ENCODE measurements around the gene LEAP2. TPM values are rescaled to one million over a fixed set of nuclear protein-coding genes. Genes with fewer than 3 reads are reported as not detected.

Gene LEAP2
- polyA plus RNA-seq, 1 donor from 2014 or later: 1.6 TPM

DNA sequence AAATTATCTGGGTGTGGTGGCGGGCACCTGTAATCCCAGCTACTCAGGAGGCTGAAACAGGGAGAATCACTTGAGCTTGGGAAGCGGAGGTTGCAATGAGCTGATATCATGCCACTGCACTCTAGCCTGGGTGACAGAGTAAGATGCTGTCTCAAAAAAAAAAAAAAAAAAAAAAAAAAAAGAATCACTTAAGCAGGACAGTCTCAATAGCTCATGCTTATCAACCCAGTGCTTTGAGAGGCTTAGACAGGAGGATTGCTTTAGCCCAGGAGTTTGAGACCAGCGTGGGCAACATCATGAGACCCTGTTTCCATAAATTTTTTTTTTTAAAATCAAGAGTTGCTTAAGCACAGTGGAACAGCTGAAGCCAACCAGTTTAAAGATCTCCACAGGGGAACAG, 42.6 kb downstream of the LEAP2 start:
- Histone ChIP-seq H3K9me2 (ENCODE audit: insufficient read depth, low read length) (no peaks in the 10 kb centered on the region), H3K79me2 (replicated peaks; ENCODE audit: insufficient read depth, low read length) (peaks cover 23% of the 10 kb centered on the region), H2AFZ (ENCODE audit: low read depth, low read length) (no peak overlapping the region), H3K4me3 (ENCODE audit: low read length) (no peak overlapping the region), H3K27ac (ENCODE audit: low read length) (no peak overlapping the region), H3K27me3 (ENCODE audit: insufficient read depth, low read depth, low read length) (no peaks in the 10 kb centered on the region), H4K20me1 (ENCODE audit: insufficient read depth) (no peaks in the 10 kb centered on the region), H3K4me2 (ENCODE audit: low read length) (no peak overlapping the region), H3F3A (ENCODE audit: insufficient read depth, low read length, poor library complexity, severe bottlenecking) (no peaks in the 10 kb centered on the region), H3K36me3 (ENCODE audit: insufficient read depth, low read length) (no peaks in the 10 kb centered on the region), H3K9ac (ENCODE audit: low read length) (no peak overlapping the region), H3K9me3 (ENCODE audit: low read length) (no peaks in the 10 kb centered on the region)
- no peak for TF ChIP-seq POLR2AphosphoS5 (IDR thresholded peaks at IDR 0.05)
- no peak for TF ChIP-seq TAF1 (IDR thresholded peaks at IDR 0.05; ENCODE audit: low read depth)
- TF ChIP-seq, protein P1, sequence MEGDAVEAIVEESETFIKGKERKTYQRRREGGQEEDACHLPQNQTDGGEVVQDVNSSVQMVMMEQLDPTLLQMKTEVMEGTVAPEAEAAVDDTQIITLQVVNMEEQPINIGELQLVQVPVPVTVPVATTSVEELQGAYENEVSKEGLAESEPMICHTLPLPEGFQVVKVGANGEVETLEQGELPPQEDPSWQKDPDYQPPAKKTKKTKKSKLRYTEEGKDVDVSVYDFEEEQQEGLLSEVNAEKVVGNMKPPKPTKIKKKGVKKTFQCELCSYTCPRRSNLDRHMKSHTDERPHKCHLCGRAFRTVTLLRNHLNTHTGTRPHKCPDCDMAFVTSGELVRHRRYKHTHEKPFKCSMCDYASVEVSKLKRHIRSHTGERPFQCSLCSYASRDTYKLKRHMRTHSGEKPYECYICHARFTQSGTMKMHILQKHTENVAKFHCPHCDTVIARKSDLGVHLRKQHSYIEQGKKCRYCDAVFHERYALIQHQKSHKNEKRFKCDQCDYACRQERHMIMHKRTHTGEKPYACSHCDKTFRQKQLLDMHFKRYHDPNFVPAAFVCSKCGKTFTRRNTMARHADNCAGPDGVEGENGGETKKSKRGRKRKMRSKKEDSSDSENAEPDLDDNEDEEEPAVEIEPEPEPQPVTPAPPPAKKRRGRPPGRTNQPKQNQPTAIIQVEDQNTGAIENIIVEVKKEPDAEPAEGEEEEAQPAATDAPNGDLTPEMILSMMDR (IDR thresholded peaks at IDR 0.05; ENCODE audit: poor library complexity, severe bottlenecking): no peak
- TF ChIP-seq SMC3 (conservative IDR thresholded peaks at IDR 0.05; ENCODE audit: poor library complexity): no peak
- no peak for TF ChIP-seq EZH2 (IDR thresholded peaks at IDR 0.05; ENCODE audit: borderline replicate concordance, insufficient read depth, low read length, poor library complexity, severe bottlenecking)
- TF ChIP-seq RAD21 (conservative IDR thresholded peaks at IDR 0.05): no peak
- no peak for TF ChIP-seq EP300 (conservative IDR thresholded peaks at IDR 0.05; ENCODE audit: poor library complexity, severe bottlenecking)
- TF ChIP-seq, protein P2, sequence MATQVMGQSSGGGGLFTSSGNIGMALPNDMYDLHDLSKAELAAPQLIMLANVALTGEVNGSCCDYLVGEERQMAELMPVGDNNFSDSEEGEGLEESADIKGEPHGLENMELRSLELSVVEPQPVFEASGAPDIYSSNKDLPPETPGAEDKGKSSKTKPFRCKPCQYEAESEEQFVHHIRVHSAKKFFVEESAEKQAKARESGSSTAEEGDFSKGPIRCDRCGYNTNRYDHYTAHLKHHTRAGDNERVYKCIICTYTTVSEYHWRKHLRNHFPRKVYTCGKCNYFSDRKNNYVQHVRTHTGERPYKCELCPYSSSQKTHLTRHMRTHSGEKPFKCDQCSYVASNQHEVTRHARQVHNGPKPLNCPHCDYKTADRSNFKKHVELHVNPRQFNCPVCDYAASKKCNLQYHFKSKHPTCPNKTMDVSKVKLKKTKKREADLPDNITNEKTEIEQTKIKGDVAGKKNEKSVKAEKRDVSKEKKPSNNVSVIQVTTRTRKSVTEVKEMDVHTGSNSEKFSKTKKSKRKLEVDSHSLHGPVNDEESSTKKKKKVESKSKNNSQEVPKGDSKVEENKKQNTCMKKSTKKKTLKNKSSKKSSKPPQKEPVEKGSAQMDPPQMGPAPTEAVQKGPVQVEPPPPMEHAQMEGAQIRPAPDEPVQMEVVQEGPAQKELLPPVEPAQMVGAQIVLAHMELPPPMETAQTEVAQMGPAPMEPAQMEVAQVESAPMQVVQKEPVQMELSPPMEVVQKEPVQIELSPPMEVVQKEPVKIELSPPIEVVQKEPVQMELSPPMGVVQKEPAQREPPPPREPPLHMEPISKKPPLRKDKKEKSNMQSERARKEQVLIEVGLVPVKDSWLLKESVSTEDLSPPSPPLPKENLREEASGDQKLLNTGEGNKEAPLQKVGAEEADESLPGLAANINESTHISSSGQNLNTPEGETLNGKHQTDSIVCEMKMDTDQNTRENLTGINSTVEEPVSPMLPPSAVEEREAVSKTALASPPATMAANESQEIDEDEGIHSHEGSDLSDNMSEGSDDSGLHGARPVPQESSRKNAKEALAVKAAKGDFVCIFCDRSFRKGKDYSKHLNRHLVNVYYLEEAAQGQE (IDR thresholded peaks at IDR 0.05; ENCODE audit: borderline replicate concordance): no peak
- no peak for TF ChIP-seq MXI1 (conservative IDR thresholded peaks at IDR 0.05; ENCODE audit: poor library complexity, severe bottlenecking)

Small RNA genes lying within 50 kb of the gene (small RNA-seq; reads per million reads assigned to genes)
- 0 reads per million in 3 experiments for gene RNA5SP192

Other genes with a start within 250 kb of the LEAP2 start
- gene IL13, start 215.5 kb upstream of the LEAP2 start, polyA plus RNA-seq: 0.25 TPM in 1 of 2 replicates, not detected in the other
- gene IL4, start 199.7 kb upstream of the LEAP2 start, polyA plus RNA-seq: not detected in 2 replicates
- gene KIF3A, start 136.1 kb upstream of the LEAP2 start, polyA plus RNA-seq: 84.6 and 94.4 TPM in 2 replicates
- not detected in 2 replicates for gene CCNI2, start 126.2 kb upstream of the LEAP2 start, polyA plus RNA-seq
- 33.6 and 37.7 TPM in 2 replicates for gene SEPTIN8, start 96.4 kb upstream of the LEAP2 start, polyA plus RNA-seq
- 23.4 and 26.9 TPM in 2 replicates for gene SOWAHA, start 60.4 kb upstream of the LEAP2 start, polyA plus RNA-seq
- 0.84 and 1.8 TPM in 2 replicates for gene SHROOM1, start 43.0 kb upstream of the LEAP2 start, polyA plus RNA-seq
- gene GDF9, start 7.2 kb upstream of the LEAP2 start, polyA plus RNA-seq: 4.6 and 5.1 TPM in 2 replicates
- 413 and 444 TPM in 2 replicates for gene UQCRQ, start 7.0 kb upstream of the LEAP2 start, polyA plus RNA-seq
- gene AFF4, start 90.0 kb downstream of the LEAP2 start, polyA plus RNA-seq: 54.0 and 60.6 TPM in 2 replicates
- gene ZCCHC10, start 152.9 kb downstream of the LEAP2 start, polyA plus RNA-seq: 68.0 and 70.3 TPM in 2 replicates
- gene HSPA4, start 178.3 kb downstream of the LEAP2 start, polyA plus RNA-seq: 75.7 and 75.9 TPM in 2 replicates